Chondrocyte (in vitro differentiated cells): Measurements from ENCODE around the gene SMARCC1. TPM values are rescaled to one million over a fixed set of nuclear protein-coding genes. Genes with fewer than 3 reads are reported as not detected.

Experiments used
- DNase-seq: peaks from one replicate; pipeline ENCODE4 v3.0.0; 2021; ENCODE audit warnings: mixed read lengths, low spot score
- H3K27ac Mint-ChIP-seq: one replicate; pipeline ENCODE4 v1.8.0; 2021; ENCODE audit warnings: mild to moderate bottlenecking, moderate library complexity, mixed read lengths; ENCODE audit not compliant: unreplicated experiment
- H3K27me3 Mint-ChIP-seq: 2 replicates; pipeline ENCODE4 v1.8.0; 2021; ENCODE audit warnings: low read depth, mixed read lengths
- H3K36me3 Mint-ChIP-seq: 2 replicates; pipeline ENCODE4 v1.8.0; 2021; ENCODE audit warnings: low read depth, mixed read lengths
- H3K4me1 Mint-ChIP-seq: 2 replicates; pipeline ENCODE4 v1.8.0; 2021; ENCODE audit warnings: low read depth, mild to moderate bottlenecking, mixed read lengths
- H3K4me3 Mint-ChIP-seq: one replicate; pipeline ENCODE4 v1.8.0; 2021; ENCODE audit warnings: mild to moderate bottlenecking, moderate library complexity, mixed read lengths; ENCODE audit not compliant: unreplicated experiment
- H3K9me3 Mint-ChIP-seq: 2 replicates; pipeline ENCODE4 v1.8.0; 2021; ENCODE audit warnings: low read depth, mixed read lengths
- total RNA-seq: library from RNA; stranded (reverse); gene quantifications from 3 replicates; pipeline ENCODE4 v1.2.1, GENCODE V29; 2021
- TF ChIP-seq, protein P1 (sequence below): fragments of 200-600 bp; sonication (generic); IDR thresholded peaks from 2 replicates; pipeline ENCODE4 v1.5.0; 2021; ENCODE audit warnings: antibody characterized with exemption, mild to moderate bottlenecking, moderate library complexity

Gene SMARCC1
- total RNA-seq, 1 donor from 2014 or later: 83.5 TPM

GRCh38 chr3:47636225-47636624 lies 145.5 kb downstream of the SMARCC1 start:
- H3K4me3 Mint-ChIP-seq: no peak overlapping the region
- H3K27ac Mint-ChIP-seq: no peak overlapping the region
- peaks cover 27% of the 10 kb centered on the region for H3K36me3 Mint-ChIP-seq
- H3K4me1 Mint-ChIP-seq: peaks cover 24% of the 10 kb centered on the region
- H3K27me3 Mint-ChIP-seq: no peaks in the 10 kb centered on the region
- TF ChIP-seq, protein P1, sequence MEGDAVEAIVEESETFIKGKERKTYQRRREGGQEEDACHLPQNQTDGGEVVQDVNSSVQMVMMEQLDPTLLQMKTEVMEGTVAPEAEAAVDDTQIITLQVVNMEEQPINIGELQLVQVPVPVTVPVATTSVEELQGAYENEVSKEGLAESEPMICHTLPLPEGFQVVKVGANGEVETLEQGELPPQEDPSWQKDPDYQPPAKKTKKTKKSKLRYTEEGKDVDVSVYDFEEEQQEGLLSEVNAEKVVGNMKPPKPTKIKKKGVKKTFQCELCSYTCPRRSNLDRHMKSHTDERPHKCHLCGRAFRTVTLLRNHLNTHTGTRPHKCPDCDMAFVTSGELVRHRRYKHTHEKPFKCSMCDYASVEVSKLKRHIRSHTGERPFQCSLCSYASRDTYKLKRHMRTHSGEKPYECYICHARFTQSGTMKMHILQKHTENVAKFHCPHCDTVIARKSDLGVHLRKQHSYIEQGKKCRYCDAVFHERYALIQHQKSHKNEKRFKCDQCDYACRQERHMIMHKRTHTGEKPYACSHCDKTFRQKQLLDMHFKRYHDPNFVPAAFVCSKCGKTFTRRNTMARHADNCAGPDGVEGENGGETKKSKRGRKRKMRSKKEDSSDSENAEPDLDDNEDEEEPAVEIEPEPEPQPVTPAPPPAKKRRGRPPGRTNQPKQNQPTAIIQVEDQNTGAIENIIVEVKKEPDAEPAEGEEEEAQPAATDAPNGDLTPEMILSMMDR: no peak
- DNase-seq: no peak
- H3K9me3 Mint-ChIP-seq: no peaks in the 10 kb centered on the region

- peaks cover 31% of the 10 kb centered on the region for H3K36me3 Mint-ChIP-seq
- peak overlapping the region; percentile 38 for H3K27ac Mint-ChIP-seq
- no peaks in the 10 kb centered on the region for H3K9me3 Mint-ChIP-seq
- TF ChIP-seq, protein P1: no peak
- no peak overlapping the region for H3K4me3 Mint-ChIP-seq
- H3K27me3 Mint-ChIP-seq: no peaks in the 10 kb centered on the region
- peaks cover 24% of the 10 kb centered on the region for H3K4me1 Mint-ChIP-seq
- DNase-seq: no peak
Observed at GRCh38 chr3:47635536-47635935, 146.2 kb downstream of the SMARCC1 start.

- peaks cover 32% of the 10 kb centered on the region for H3K36me3 Mint-ChIP-seq
- H3K27me3 Mint-ChIP-seq: no peaks in the 10 kb centered on the region
- H3K4me3 Mint-ChIP-seq: no peak overlapping the region
- TF ChIP-seq, protein P1: no peak
- peaks cover 24% of the 10 kb centered on the region for H3K4me1 Mint-ChIP-seq
- no peaks in the 10 kb centered on the region for H3K9me3 Mint-ChIP-seq
- no peak for DNase-seq
- peak overlapping the region; percentile 38 for H3K27ac Mint-ChIP-seq
Observed at GRCh38 chr3:47634996-47635395, 146.7 kb downstream of the SMARCC1 start.

DNA sequence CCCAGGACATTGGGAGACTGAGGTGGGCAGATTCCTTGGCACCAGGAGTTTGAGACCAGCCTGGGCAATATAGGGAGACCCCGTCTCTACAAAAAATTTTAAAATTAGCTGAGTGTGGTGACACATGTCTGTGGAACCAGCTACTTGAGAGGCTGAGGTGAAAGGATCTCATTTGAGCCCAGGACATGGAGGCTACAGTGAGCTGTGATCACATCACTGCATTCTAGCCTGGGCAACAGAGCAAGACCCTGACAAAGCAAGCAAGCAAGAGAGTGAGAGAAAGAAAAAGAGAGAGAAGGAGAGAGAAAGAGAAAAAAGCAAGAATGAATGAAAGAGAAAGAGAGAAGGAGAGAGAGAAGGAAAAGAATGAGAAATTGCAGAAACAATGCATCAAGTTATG lies 150.9 kb downstream of the SMARCC1 start:
- DNase-seq: no peak
- H3K4me1 Mint-ChIP-seq: peaks cover 31% of the 10 kb centered on the region
- TF ChIP-seq, protein P1: no peak
- H3K27me3 Mint-ChIP-seq: no peaks in the 10 kb centered on the region
- no peak overlapping the region for H3K4me3 Mint-ChIP-seq
- no peaks in the 10 kb centered on the region for H3K9me3 Mint-ChIP-seq
- H3K36me3 Mint-ChIP-seq: peaks cover 31% of the 10 kb centered on the region
- no peak overlapping the region for H3K27ac Mint-ChIP-seq

DNA sequence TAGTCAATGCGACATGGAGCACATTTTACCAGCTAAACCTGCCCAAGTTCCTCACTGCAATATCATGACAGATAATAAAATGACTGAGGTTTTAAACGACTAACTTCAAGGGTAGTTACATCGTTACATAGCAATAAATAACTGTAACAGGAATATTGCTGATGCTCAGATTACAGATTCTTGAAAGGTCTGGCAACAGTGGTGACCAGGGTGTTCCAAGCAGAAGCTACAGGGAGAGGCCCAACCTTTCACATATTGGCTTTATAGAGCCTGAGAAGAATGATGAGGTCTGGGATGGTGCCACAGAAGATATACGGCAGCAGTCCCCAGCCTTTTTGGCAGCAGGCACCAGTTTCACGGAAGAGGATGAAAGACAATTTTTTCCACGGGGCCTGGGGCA lies 151.9 kb downstream of the SMARCC1 start:
- Mint-ChIP-seq H3K4me1 (peaks cover 23% of the 10 kb centered on the region), H3K4me3 (no peak overlapping the region), H3K27ac (no peak overlapping the region), H3K9me3 (no peaks in the 10 kb centered on the region), H3K36me3 (peaks cover 32% of the 10 kb centered on the region), H3K27me3 (no peaks in the 10 kb centered on the region)
- TF ChIP-seq, protein P1: no peak
- DNase-seq: no peak
